HCT116 (cell line): ENCODE data around the gene GLDC. TPM values are rescaled to one million over a fixed set of nuclear protein-coding genes. Genes with fewer than 3 reads are reported as not detected.

Source experiments
- ATAC-seq: fragments of 200-7000 bp; cut with Tn5 transposase; 2 replicates; pipeline ENCODE4 v1.9.1; 2020; ENCODE audit warnings: mild to moderate bottlenecking, moderate library complexity
- BruUV-seq: library from RNA; stranded (reverse); fragments of 400-500 nt; replicated peaks from 2 replicates; lab custom pipeline; 2021; lab: Mats Ljungman, UMichigan
- CTCF ChIA-PET: fragments of 300-600 bp; sonication (Branson Sonifier 250); formaldehyde crosslinking; loops from one replicate; lab custom pipeline; 2021; ENCODE audit warnings: antibody characterized with exemption; lab: Charles Lee
- POLR2A ChIA-PET: fragments of 300-600, 350-600 bp; sonication (Branson Sonifier 250); formaldehyde crosslinking; loops from one replicate; lab custom pipeline; 2021; ENCODE audit warnings: antibody characterized with exemption; lab: Charles Lee
- RAD21 ChIA-PET, 2 experiments: fragments of 300-600 bp; sonication (Branson Sonifier 250); formaldehyde crosslinking; loops; one replicate each; lab custom pipeline; 2023; ENCODE audit warnings: low total read pairs in 2 of 2; ENCODE audit not compliant: uncharacterized antibody in 2 of 2, unreplicated experiment in 2 of 2, low non-redundant PET in 1 of 2; lab: Charles Lee
- DNase-seq: peaks from one replicate; pipeline ENCODE4 v3.0.0-alpha.2; 2010; ENCODE audit warnings: low read depth, low spot score
- H2AFZ ChIP-seq: fragments of 200-600 bp; shearing (Covaris generic), sonication (generic); 2 replicates; pipeline ENCODE4 v1.6.1; 2017; ENCODE audit warnings: low read depth, mixed run types, mixed read lengths, antibody characterized with exemption, low read length; ENCODE audit not compliant: poor library complexity, severe bottlenecking
- H3K27ac ChIP-seq: 2 replicates; pipeline ENCODE4 v1.5.1; 2012; ENCODE audit warnings: low read depth, low read length
- H3K27me3 ChIP-seq: fragments of 200-600 bp; sonication (generic); 2 replicates; pipeline ENCODE4 v1.6.1; 2016; ENCODE audit warnings: mixed run types, low read length, mixed read lengths; ENCODE audit not compliant: insufficient read depth
- H3K36me3 ChIP-seq, 2 experiments: fragments of 200-500 bp in 1 of 2; fragments of 200-600 bp in 1 of 2; sonication (Bioruptor generic) in 1 of 2; sonication (generic) in 1 of 2; 2 replicates each; pipeline versions ENCODE4 v1.5.1 to v1.6.1; 2014 to 2016; ENCODE audit warnings: low read length in 2 of 2, inconsistent platforms in 1 of 2, mixed read lengths in 1 of 2, mixed run types in 1 of 2; ENCODE audit not compliant: insufficient read depth in 2 of 2, control insufficient read depth in 1 of 2
- H3K4me1 ChIP-seq, 2 experiments: fragments of 200-600 bp in 1 of 2; sonication (generic) in 1 of 2; 2 replicates each; pipeline versions ENCODE4 v1.5.1 to v1.6.1; 2012 to 2017; ENCODE audit warnings: low read length in 2 of 2, inconsistent platforms in 1 of 2, mild to moderate bottlenecking in 1 of 2, mixed read lengths in 1 of 2, mixed run types in 1 of 2, moderate library complexity in 1 of 2; ENCODE audit not compliant: insufficient read depth in 2 of 2, control insufficient read depth in 1 of 2
- H3K4me2 ChIP-seq: fragments of 200-600 bp; sonication (generic); 2 replicates; pipeline ENCODE4 v1.6.1; 2017; ENCODE audit warnings: mixed run types, low read length, mixed read lengths
- H3K4me3 ChIP-seq, 2 experiments: fragments of 200-600 bp in 1 of 2; sonication (generic) in 1 of 2; replicated peaks in 1 of 2; 2 replicates each; pipeline ENCODE4 v1.5.1; 2011 to 2016; ENCODE audit warnings: low read length in 2 of 2, control low read depth in 1 of 2, low read depth in 1 of 2, mild to moderate bottlenecking in 1 of 2, mixed read lengths in 1 of 2, mixed run types in 1 of 2
- H3K79me2 ChIP-seq: fragments of 200-600 bp; sonication (generic); 2 replicates; pipeline ENCODE4 v1.6.1; 2017; ENCODE audit warnings: mild to moderate bottlenecking, mixed run types, low read length, moderate library complexity, mixed read lengths; ENCODE audit not compliant: insufficient read depth
- H3K9ac ChIP-seq: fragments of 200-600 bp; sonication (generic); 2 replicates; pipeline ENCODE4 v1.6.1; 2016; ENCODE audit warnings: low read length, mixed read lengths
- H3K9me2 ChIP-seq: fragments of 200-600 bp; sonication (generic), shearing (Covaris generic); 2 replicates; pipeline ENCODE4 v1.6.1; 2017; ENCODE audit warnings: mixed run types, mild to moderate bottlenecking, moderate library complexity; ENCODE audit not compliant: insufficient read depth
- H3K9me3 ChIP-seq, 2 experiments: fragments of 200-500 bp in 1 of 2; fragments of 200-600 bp in 1 of 2; sonication (Bioruptor generic) in 1 of 2; sonication (generic) in 1 of 2; 2 replicates each; pipeline ENCODE4 v1.6.1; 2014 to 2017; ENCODE audit warnings: low read length in 2 of 2, mixed read lengths in 2 of 2, inconsistent platforms in 1 of 2, low read depth in 1 of 2, mild to moderate bottlenecking in 1 of 2, mixed run types in 1 of 2, moderate library complexity in 1 of 2; ENCODE audit not compliant: control insufficient read depth in 1 of 2, insufficient read depth in 1 of 2
- H4K20me1 ChIP-seq: fragments of 200-600 bp; sonication (generic), shearing (Covaris generic); 2 replicates; pipeline ENCODE4 v1.6.1; 2017; ENCODE audit warnings: mixed run types, mild to moderate bottlenecking, moderate library complexity; ENCODE audit not compliant: insufficient read depth
- CBX3 ChIP-seq: IDR thresholded peaks from 2 replicates; pipeline ENCODE4 v1.6.1; 2012; ENCODE audit warnings: low read depth
- CEBPB ChIP-seq: IDR thresholded peaks from 2 replicates; pipeline ENCODE4 v1.6.1; 2012; ENCODE audit warnings: low read depth
- EGR1 ChIP-seq: IDR thresholded peaks from 2 replicates; pipeline ENCODE4 v1.6.1; 2012; ENCODE audit warnings: low read depth
- ELF1 ChIP-seq: IDR thresholded peaks from 2 replicates; pipeline ENCODE4 v1.6.1; 2012; ENCODE audit warnings: low read depth, borderline replicate concordance
- EZH2 ChIP-seq: fragments of 200-600 bp; sonication (generic); IDR thresholded peaks from 2 replicates; pipeline ENCODE4 v1.6.1; 2017; ENCODE audit warnings: antibody characterized with exemption, mixed run types
- EZH2phosphoT487 ChIP-seq: fragments of 200-600 bp; IDR thresholded peaks from 2 replicates; pipeline ENCODE4 v1.6.1; 2018; ENCODE audit warnings: antibody characterized with exemption, borderline replicate concordance
- FOSL1 ChIP-seq: IDR thresholded peaks from 2 replicates; pipeline ENCODE4 v1.6.1; 2012; ENCODE audit warnings: low read depth
- JUND ChIP-seq: IDR thresholded peaks from 2 replicates; pipeline ENCODE4 v1.6.1; 2012
- POLR2A ChIP-seq: IDR thresholded peaks from 2 replicates; pipeline ENCODE4 v1.7.0; 2011; ENCODE audit warnings: borderline replicate concordance; ENCODE audit not compliant: insufficient read depth, insufficient read length; ENCODE audit errors: extremely low read depth
- POLR2AphosphoS5 ChIP-seq: IDR thresholded peaks from 2 replicates; pipeline ENCODE4 v1.6.1; 2011; ENCODE audit warnings: mild to moderate bottlenecking, low read depth, low read length, moderate library complexity
- RAD21 ChIP-seq: IDR thresholded peaks from 2 replicates; pipeline ENCODE4 v1.6.1; 2012; ENCODE audit warnings: low read depth, mild to moderate bottlenecking
- REST ChIP-seq: IDR thresholded peaks from 2 replicates; pipeline ENCODE4 v1.6.1; 2012; ENCODE audit warnings: low read depth
- SIN3A ChIP-seq: IDR thresholded peaks from 2 replicates; pipeline ENCODE4 v1.6.1; 2012; ENCODE audit warnings: low read depth
- SP1 ChIP-seq: IDR thresholded peaks from 2 replicates; pipeline ENCODE4 v1.6.1; 2012; ENCODE audit warnings: low read depth
- SRF ChIP-seq: IDR thresholded peaks from 2 replicates; pipeline ENCODE4 v1.6.1; 2012; ENCODE audit warnings: low read depth
- TCF7L2 ChIP-seq: IDR thresholded peaks from 2 replicates; pipeline ENCODE4 v1.7.0; 2011; ENCODE audit warnings: borderline replicate concordance, inconsistent platforms; ENCODE audit not compliant: insufficient read depth, insufficient read length; ENCODE audit errors: extremely low read depth
- YY1 ChIP-seq: IDR thresholded peaks from 2 replicates; pipeline ENCODE4 v1.6.1; 2011; ENCODE audit warnings: low read length, low read depth, moderate library complexity, mild to moderate bottlenecking; ENCODE audit not compliant: insufficient replicate concordance; ENCODE audit errors: extremely low read depth
- ZBTB33 ChIP-seq: IDR thresholded peaks from 2 replicates; pipeline ENCODE4 v1.6.1; 2011; ENCODE audit warnings: mild to moderate bottlenecking, low read length, moderate library complexity; ENCODE audit not compliant: insufficient replicate concordance; ENCODE audit errors: extremely low read depth
- ZFX ChIP-seq: fragments of 450-650 bp; IDR thresholded peaks from 2 replicates; pipeline ENCODE4 v1.6.1; 2017
- ZNF274 ChIP-seq: fragments of 200-500 bp; sonication (Bioruptor generic); IDR thresholded peaks from 2 replicates; pipeline ENCODE4 v1.6.1; 2014; ENCODE audit warnings: mild to moderate bottlenecking, low read depth, low read length, inconsistent platforms
- intact Hi-C: fragments of 100-400 bp; cut with micrococcal nuclease; formaldehyde crosslinking; loops from 2 replicates; pipeline ENCODE4 v1.10.0; 2022
- total RNA-seq: library from RNA; stranded (reverse); gene quantifications from one replicate; pipeline ENCODE4 v1.2.1, GENCODE V29; 2021; ENCODE audit not compliant: unreplicated experiment

Gene GLDC
- total RNA-seq, 1 experiment from 2014 or later, result 4.9 TPM

- TF ChIP-seq REST, result no peak
- TF ChIP-seq EGR1, result no peak
These were observed 78.4 kb downstream of the GLDC start (continued) for GRCh38 chr9:6567140-6567591.

- peaks cover 33 to 56% of the 10 kb centered on the region in 2 experiments for H3K4me1 ChIP-seq
- no peaks in the 10 kb centered on the region for H3K9me3 ChIP-seq
- H3K9me2 ChIP-seq, result no peaks in the 10 kb centered on the region
- no peaks in the 10 kb centered on the region for H4K20me1 ChIP-seq
- DNase-seq (peak; percentile 95), ATAC-seq (peak; percentile 85)
- peak overlapping the region; percentile 24 to 28 for H3K4me3 ChIP-seq
- CTCF ChIA-PET, result interaction anchor here (0.8 to 2.4 kb wide), 6 partner anchors 101 to 512 kb away, joined by 3 to 16 read pairs (median 6); no protein-coding TSS in a partner anchor
- no peaks in the 10 kb centered on the region for H3K27me3 ChIP-seq
- peak overlapping the region; percentile 93 for H3K27ac ChIP-seq
- no TSS peak for BruUV-seq
- intact Hi-C loops, result loop anchor here (1.0 to 10.0 kb wide), 3 partner anchors 154 to 682 kb away; partner anchors contain the start of gene UHRF2
- RAD21 ChIA-PET, result no interaction called here
- POLR2A ChIA-PET, result interaction anchor here (0.6 to 1.0 kb wide), 4 partner anchors 9 to 212 kb away, joined by 3 to 5 read pairs (median 4); no protein-coding TSS in a partner anchor
- H2AFZ ChIP-seq, result peak overlapping the region; percentile 89
- H3K4me2 ChIP-seq, result peak overlapping the region; percentile 78
- H3K9ac ChIP-seq, result peak overlapping the region; percentile 50
- H3K36me3 ChIP-seq, result no peaks in the 10 kb centered on the region
- no peaks in the 10 kb centered on the region for H3K79me2 ChIP-seq
- TF ChIP-seq POLR2A (no peak), SP1 (peak; percentile 98), JUND (peak; percentile 94), CBX3 (peak; percentile 87), ZNF274 (no peak), ZBTB33 (no peak), TCF7L2 (peak; percentile 22), ZFX (no peak), RAD21 (no peak), EZH2phosphoT487 (no peak), FOSL1 (peak; percentile 98), POLR2AphosphoS5 (peak; percentile 56; the same call in 1 of the 2 replicates), SRF (peak; percentile 79; the same call in 1 of the 2 replicates), CEBPB (peak; percentile 90), EZH2 (no peak), ELF1 (no peak), YY1 (peak; percentile 37), SIN3A (no peak), EGR1 (no peak)
These were observed 79.0 kb downstream of the GLDC start for GRCh38 chr9:6566409-6567139.
